Neural cell (in vitro differentiated cells): Measurements from ENCODE around the gene CIDEA. TPM values are rescaled to one million over a fixed set of nuclear protein-coding genes. Genes with fewer than 3 reads are reported as not detected.
"Not testable (repeated sequence)": the region's sequence is repeated elsewhere in the genome, so short reads cannot be mapped to it uniquely, and the experiment has no call there.

Experiments used
- H2AFZ ChIP-seq: fragments of 200-600, 300-800 bp; sonication (generic), shearing (Covaris generic); 2 replicates; pipeline ENCODE4 v1.6.0; 2014; ENCODE audit warnings: low read depth, mild to moderate bottlenecking, antibody characterized with exemption, low read length, moderate library complexity
- H3F3A ChIP-seq: fragments of 200-600 bp; shearing (Covaris generic); 2 replicates; pipeline ENCODE4 v1.6.1; 2016; ENCODE audit warnings: mild to moderate bottlenecking, moderate library complexity, mixed read lengths, antibody characterized with exemption, low read length; ENCODE audit not compliant: insufficient read depth, poor library complexity, severe bottlenecking
- H3K27ac ChIP-seq: fragments of 200-600, 300-800 bp; sonication (generic), shearing (Covaris generic); 2 replicates; pipeline ENCODE4 v1.5.1; 2014; ENCODE audit warnings: mild to moderate bottlenecking, low read length, moderate library complexity
- H3K27me3 ChIP-seq: fragments of 300-800, 200-600 bp; sonication (generic), shearing (Covaris generic); 2 replicates; pipeline ENCODE4 v1.6.0; 2014; ENCODE audit warnings: mild to moderate bottlenecking, low read depth, low read length, moderate library complexity; ENCODE audit not compliant: insufficient read depth
- H3K36me3 ChIP-seq: fragments of 300-800, 200-600 bp; sonication (generic), shearing (Covaris generic); 2 replicates; pipeline ENCODE4 v1.5.1; 2014; ENCODE audit warnings: mild to moderate bottlenecking, antibody characterized with exemption, low read length, moderate library complexity; ENCODE audit not compliant: insufficient read depth
- H3K4me2 ChIP-seq: fragments of 300-800, 200-600 bp; sonication (generic), shearing (Covaris generic); 2 replicates; pipeline ENCODE4 v1.6.0; 2014; ENCODE audit warnings: mild to moderate bottlenecking, low read length
- H3K4me3 ChIP-seq: fragments of 300-800, 200-600 bp; sonication (generic), shearing (Covaris generic); 2 replicates; pipeline ENCODE4 v1.5.1; 2014; ENCODE audit warnings: mild to moderate bottlenecking, low read length, moderate library complexity
- H3K79me2 ChIP-seq: fragments of 200-600 bp; shearing (Covaris generic); replicated peaks from 2 replicates; pipeline ENCODE4 v1.6.0; 2014; ENCODE audit warnings: mild to moderate bottlenecking, low read length, moderate library complexity; ENCODE audit not compliant: insufficient read depth
- H3K9ac ChIP-seq: fragments of 300-800, 200-600 bp; sonication (generic), shearing (Covaris generic); 2 replicates; pipeline ENCODE4 v1.6.1; 2016; ENCODE audit warnings: mild to moderate bottlenecking, low read length, mixed read lengths
- H3K9me2 ChIP-seq: fragments of 200-600 bp; shearing (Covaris generic); 2 replicates; pipeline ENCODE4 v1.6.1; 2016; ENCODE audit warnings: mild to moderate bottlenecking, low read length, mixed read lengths; ENCODE audit not compliant: insufficient read depth
- H3K9me3 ChIP-seq: fragments of 200-600, 300-800 bp; sonication (generic), shearing (Covaris generic); 2 replicates; pipeline ENCODE4 v1.6.1; 2016; ENCODE audit warnings: mild to moderate bottlenecking, mixed run types, low read length, moderate library complexity, mixed read lengths
- H4K20me1 ChIP-seq: fragments of 200-600 bp; shearing (Covaris generic); 2 replicates; pipeline ENCODE4 v1.6.1; 2016; ENCODE audit warnings: mild to moderate bottlenecking, mixed run types; ENCODE audit not compliant: insufficient read depth
- CTCF ChIP-seq: fragments of 450-650 bp; IDR thresholded peaks from 2 replicates; pipeline ENCODE4 v1.5.1; 2014; ENCODE audit warnings: antibody characterized with exemption, mild to moderate bottlenecking, moderate library complexity; ENCODE audit not compliant: poor library complexity, severe bottlenecking
- EP300 ChIP-seq: fragments of 450-650 bp; conservative IDR thresholded peaks from 2 replicates; pipeline ENCODE4 v1.6.1; 2014; ENCODE audit warnings: antibody characterized with exemption, mild to moderate bottlenecking, moderate library complexity; ENCODE audit not compliant: poor library complexity, severe bottlenecking
- EZH2 ChIP-seq: fragments of 200-600, 300-800 bp; shearing (Covaris generic), sonication (generic); IDR thresholded peaks from 2 replicates; pipeline ENCODE4 v1.6.1; 2014; ENCODE audit warnings: antibody characterized with exemption, low read length, borderline replicate concordance, mild to moderate bottlenecking; ENCODE audit not compliant: insufficient read depth, poor library complexity, severe bottlenecking
- MXI1 ChIP-seq: fragments of 450-650 bp; conservative IDR thresholded peaks from 2 replicates; pipeline ENCODE4 v1.6.1; 2014; ENCODE audit warnings: antibody characterized with exemption, mild to moderate bottlenecking; ENCODE audit not compliant: poor library complexity, severe bottlenecking
- POLR2AphosphoS5 ChIP-seq: IDR thresholded peaks from 2 replicates; pipeline ENCODE4 v1.6.1; 2012
- RAD21 ChIP-seq: fragments of 450-650 bp; conservative IDR thresholded peaks from 2 replicates; pipeline ENCODE4 v1.6.1; 2014; ENCODE audit warnings: antibody characterized with exemption, mild to moderate bottlenecking, moderate library complexity
- REST ChIP-seq: IDR thresholded peaks from 2 replicates; pipeline ENCODE4 v1.6.1; 2012; ENCODE audit warnings: borderline replicate concordance
- SMC3 ChIP-seq: fragments of 450-650 bp; conservative IDR thresholded peaks from 2 replicates; pipeline ENCODE4 v1.6.1; 2014; ENCODE audit warnings: antibody characterized with exemption, mild to moderate bottlenecking, moderate library complexity; ENCODE audit not compliant: poor library complexity
- TAF1 ChIP-seq: IDR thresholded peaks from 2 replicates; pipeline ENCODE4 v1.6.1; 2012; ENCODE audit warnings: low read depth
- polyA minus RNA-seq: library from RNA; depleted of rRNA, polyadenylated mRNA; stranded (reverse); fragments of >200 nt; gene quantifications from 2 replicates; pipeline ENCODE4 v1.2.3, GENCODE V29; 2014
- polyA plus RNA-seq: library from polyadenylated mRNA; depleted of rRNA; stranded (reverse); fragments of >200 nt; gene quantifications from 2 replicates; pipeline ENCODE4 v1.2.3, GENCODE V29; 2014

The CIDEA gene
- polyA plus RNA-seq (not detected in 2 replicates), polyA minus RNA-seq (not detected in 2 replicates)

GRCh38 chr18:12254136-12254819 lies at the start of gene CIDEA:
Gene CIDEA (plus strand): TSS chr18:12254361. CDS start chr18:12254384, 23 bp downstream.
- no peak for TF ChIP-seq SMC3
- TF ChIP-seq CTCF: no peak
- no peak for TF ChIP-seq MXI1
- TF ChIP-seq REST: no peak
- no peak for TF ChIP-seq RAD21
- TF ChIP-seq EP300: no peak
- no peak for TF ChIP-seq EZH2
- TF ChIP-seq POLR2AphosphoS5: no peak
- no peak for TF ChIP-seq TAF1
- H3K4me3 ChIP-seq: peak within 1 kb of the TSS; percentile 70
- H3K9me2 ChIP-seq: no peaks in the 10 kb centered on the region
- H3K9me3 ChIP-seq: no peaks in the 10 kb centered on the region
- no peaks in the 10 kb centered on the region for H3K36me3 ChIP-seq
- H3K9ac ChIP-seq: no peak within 1 kb of the TSS
- H2AFZ ChIP-seq: no peak within 1 kb of the TSS
- no peaks in the 10 kb centered on the region for H4K20me1 ChIP-seq
- no peak within 1 kb of the TSS for H3K27ac ChIP-seq
- H3K79me2 ChIP-seq: no peaks in the 10 kb centered on the region
- H3K4me2 ChIP-seq: peak within 1 kb of the TSS; percentile 15
- H3K27me3 ChIP-seq: peaks cover 62% of the 10 kb centered on the region
- H3F3A ChIP-seq: no peaks in the 10 kb centered on the region

- not testable (repeated sequence) for H3K4me2 ChIP-seq, H3K79me2 ChIP-seq, H3K9me3 ChIP-seq, H3K4me3 ChIP-seq, H3K9ac ChIP-seq, H3K36me3 ChIP-seq, H3F3A ChIP-seq, H3K9me2 ChIP-seq, H2AFZ ChIP-seq, H3K27ac ChIP-seq, H4K20me1 ChIP-seq, H3K27me3 ChIP-seq
Measured at GRCh38 chr18:12208296-12209153, 45.6 kb upstream of the CIDEA start.

- not testable (repeated sequence) for H3K9me3 ChIP-seq, H3K9me2 ChIP-seq, H3K27me3 ChIP-seq
Measured at GRCh38 chr18:12212308-12212707, 41.9 kb upstream of the CIDEA start.

GRCh38 chr18:12214296-12215005 lies 39.7 kb upstream of the CIDEA start:
- not testable (repeated sequence) for H3F3A ChIP-seq, H3K4me3 ChIP-seq, H3K9me3 ChIP-seq, H4K20me1 ChIP-seq, H3K4me2 ChIP-seq, H3K27me3 ChIP-seq, H2AFZ ChIP-seq, H3K79me2 ChIP-seq, H3K27ac ChIP-seq, H3K9me2 ChIP-seq, H3K36me3 ChIP-seq, H3K9ac ChIP-seq

More at GRCh38 chr18:12212308-12212707, 41.9 kb upstream of the CIDEA start:
- not testable (repeated sequence) for H3K79me2 ChIP-seq, H3K27ac ChIP-seq, H3F3A ChIP-seq, H3K36me3 ChIP-seq, H3K9ac ChIP-seq, H3K4me2 ChIP-seq, H4K20me1 ChIP-seq, H3K4me3 ChIP-seq, H2AFZ ChIP-seq
